Panc1 (cell line): ENCODE results near the gene ZNF570.

ENCODE experiments used
- CTCF ChIP-seq: fragments of 450-650 bp; IDR thresholded peaks from 2 replicates; pipeline ENCODE4 v1.5.1; 2017; ENCODE audit warnings: mild to moderate bottlenecking
- REST ChIP-seq, 2 experiments: IDR thresholded peaks; 2 replicates each; pipeline ENCODE4 v1.6.1; 2011 to 2012; ENCODE audit warnings: low read depth in 2 of 2, control low read depth in 1 of 2, low read length in 1 of 2, mild to moderate bottlenecking in 1 of 2, moderate library complexity in 1 of 2; ENCODE audit not compliant: insufficient read depth in 1 of 2
- SIN3A ChIP-seq: IDR thresholded peaks from 2 replicates; pipeline ENCODE4 v1.6.1; 2012; ENCODE audit warnings: low read depth, mild to moderate bottlenecking, low read length, moderate library complexity, borderline replicate concordance; ENCODE audit not compliant: insufficient read depth

- no peak for TF ChIP-seq CTCF
- TF ChIP-seq SIN3A = no peak
- TF ChIP-seq REST (IDR thresholded peaks at IDR 0.05; ENCODE audit: insufficient read depth in 1 of 2, low read depth in 2 of 2, low read length in 1 of 2) = no peak
Measured at GRCh38 chr19:37505958-37506386, 36.8 kb downstream of the ZNF570 start.
